Keratinocyte (primary cell): ENCODE measurements around the gene PHOX2B. TPM values are rescaled to one million over a fixed set of nuclear protein-coding genes. Genes with fewer than 3 reads are reported as not detected.

Experiments
- DNase-seq: peaks from one replicate; pipeline ENCODE4 v3.0.0-alpha.2; 2011; ENCODE audit warnings: low read depth, missing footprints, low spot score
- FAIRE-seq: peaks from 2 replicates; lab custom pipeline; 2011; peaks lifted over from hg19 to GRCh38; lab: Jason Lieb, UNC
- H2AFZ ChIP-seq: 2 replicates; pipeline ENCODE4 v1.6.0; 2012; ENCODE audit warnings: low read length, control low read depth, inconsistent platforms; ENCODE audit not compliant: control insufficient read depth
- H3K27ac ChIP-seq: 2 replicates; pipeline ENCODE4 v1.5.1; 2011; ENCODE audit warnings: low read length; ENCODE audit not compliant: control insufficient read depth, insufficient read depth
- H3K27me3 ChIP-seq: 3 replicates; pipeline ENCODE4 v1.6.0; 2011; ENCODE audit warnings: low read length; ENCODE audit not compliant: control insufficient read depth, insufficient read depth; ENCODE audit errors: extremely low read depth
- H3K36me3 ChIP-seq, 2 experiments: 2 replicates in 1 of 2; 3 replicates in 1 of 2; pipeline ENCODE4 v1.5.1; 2011; ENCODE audit warnings: low read length in 2 of 2, mild to moderate bottlenecking in 1 of 2; ENCODE audit not compliant: control insufficient read depth in 2 of 2, insufficient read depth in 2 of 2; ENCODE audit errors: extremely low read depth in 1 of 2
- H3K4me1 ChIP-seq: 3 replicates; pipeline ENCODE4 v1.5.1; 2011; ENCODE audit warnings: low read length; ENCODE audit not compliant: control insufficient read depth, insufficient read depth; ENCODE audit errors: extremely low read depth
- H3K4me2 ChIP-seq: 3 replicates; pipeline ENCODE4 v1.6.0; 2011; ENCODE audit warnings: low read depth, low read length; ENCODE audit not compliant: control insufficient read depth, insufficient read depth; ENCODE audit errors: extremely low read depth
- H3K4me3 ChIP-seq, 3 experiments: fragments of 200-600 bp in 1 of 3; sonication (generic) in 1 of 3; 2 replicates in 2 of 3; 3 replicates in 1 of 3; pipeline ENCODE4 v1.5.1; 2011 to 2016; ENCODE audit warnings: low read length in 3 of 3, mild to moderate bottlenecking in 3 of 3, control low read depth in 2 of 3, inconsistent platforms in 1 of 3, low read depth in 1 of 3, mixed read lengths in 1 of 3, mixed run types in 1 of 3, moderate library complexity in 1 of 3; ENCODE audit not compliant: control insufficient read depth in 2 of 3, insufficient read depth in 2 of 3; ENCODE audit errors: extremely low read depth in 1 of 3
- H3K79me2 ChIP-seq: 2 replicates; pipeline ENCODE4 v1.6.0; 2012; ENCODE audit warnings: low read length; ENCODE audit not compliant: control insufficient read depth, insufficient read depth
- H3K9ac ChIP-seq: 3 replicates; pipeline ENCODE4 v1.6.0; 2011; ENCODE audit warnings: low read length; ENCODE audit not compliant: control insufficient read depth, insufficient read depth; ENCODE audit errors: extremely low read depth
- H3K9me1 ChIP-seq: 3 replicates; pipeline ENCODE4 v1.6.0; 2011; ENCODE audit warnings: low read length; ENCODE audit not compliant: control insufficient read depth, insufficient read depth; ENCODE audit errors: extremely low read depth
- H3K9me3 ChIP-seq: 2 replicates; pipeline ENCODE4 v1.5.1; 2012; ENCODE audit warnings: low read depth, low read length; ENCODE audit not compliant: control insufficient read depth
- H4K20me1 ChIP-seq: 3 replicates; pipeline ENCODE4 v1.6.0; 2011; ENCODE audit warnings: low read length; ENCODE audit not compliant: control insufficient read depth, insufficient read depth; ENCODE audit errors: extremely low read depth
- CTCF ChIP-seq, 3 experiments: IDR thresholded peaks in 1 of 3; conservative IDR thresholded peaks in 1 of 3; optimal IDR thresholded peaks in 1 of 3; 2 replicates in 2 of 3; 3 replicates in 1 of 3; pipeline versions ENCODE3 to v1.5.1; 2011; ENCODE audit warnings: low read length in 3 of 3, mild to moderate bottlenecking in 3 of 3, moderate library complexity in 2 of 3, control low read depth in 1 of 3, inconsistent platforms in 1 of 3; ENCODE audit not compliant: insufficient read depth in 2 of 3; ENCODE audit errors: extremely low read depth in 1 of 3
- EZH2 ChIP-seq: IDR thresholded peaks from one replicate; pipeline ENCODE4 v1.6.1; 2012; ENCODE audit warnings: inconsistent platforms, mild to moderate bottlenecking, low read length, moderate library complexity
- dilution Hi-C: fragments of 300-500 bp; cut with MboI; formaldehyde crosslinking; loops from one replicate; pipeline ENCODE4 v1.7.0; 2020; ENCODE audit warnings: low sequenced_read_pairs; ENCODE audit not compliant: extremely low pct_ligation_motif_present
- polyA plus RNA-seq, 5 experiments: library from polyadenylated mRNA; depleted of rRNA in 3 of 5; stranded (reverse) in 3 of 5; stranded (forward) in 1 of 5; unstranded in 1 of 5; fragments of >200 nt; gene quantifications; 1 replicate in 1 of 5; 2 replicates in 3 of 5; 3 replicates in 1 of 5; pipeline versions ENCODE4 v1.2.1 to v1.2.3, GENCODE V29; 2011 to 2012; ENCODE audit warnings: missing spikeins in 2 of 5, low read depth in 1 of 5, low replicate concordance in 1 of 5

Gene PHOX2B
- polyA plus RNA-seq, 1 donor (not counting 4 experiments of a cell fraction or from before 2014, with no cell fraction given), result not detected

DNA sequence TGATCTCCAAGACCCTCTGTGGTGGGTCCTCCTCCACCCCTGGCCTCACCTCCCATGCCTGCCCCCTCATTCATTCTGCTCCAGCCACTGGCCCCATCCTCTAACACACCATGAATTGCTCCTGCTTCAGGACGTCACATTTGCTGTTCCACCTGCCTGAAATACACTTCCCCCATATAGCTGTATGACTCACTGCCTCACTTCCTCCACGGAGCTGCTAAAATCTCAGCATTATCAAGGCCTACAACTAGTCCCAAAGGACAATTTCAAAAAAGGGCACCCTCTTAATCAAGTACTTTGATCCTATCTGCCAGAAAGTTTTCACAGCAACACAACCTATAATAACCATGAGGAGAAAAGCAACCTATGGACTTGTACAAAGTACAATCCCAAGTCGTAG, 43.6 kb upstream of the PHOX2B start:
- Histone ChIP-seq H3K27me3 (peaks cover 7% of the 10 kb centered on the region), H3K36me3 (no peaks in the 10 kb centered on the region), H3K9me3 (no peaks in the 10 kb centered on the region), H3K9ac (no peak overlapping the region), H3K4me2 (no peak overlapping the region), H4K20me1 (no peaks in the 10 kb centered on the region), H3K9me1 (no peaks in the 10 kb centered on the region), H2AFZ (no peak overlapping the region), H3K79me2 (no peaks in the 10 kb centered on the region), H3K4me3 (no peak overlapping the region), H3K27ac (no peak overlapping the region), H3K4me1 (no peaks in the 10 kb centered on the region)
- DNase-seq, result no peak
- TF ChIP-seq EZH2, result no peak
- no peak for FAIRE-seq
- dilution Hi-C loops, result no loop called here

DNA sequence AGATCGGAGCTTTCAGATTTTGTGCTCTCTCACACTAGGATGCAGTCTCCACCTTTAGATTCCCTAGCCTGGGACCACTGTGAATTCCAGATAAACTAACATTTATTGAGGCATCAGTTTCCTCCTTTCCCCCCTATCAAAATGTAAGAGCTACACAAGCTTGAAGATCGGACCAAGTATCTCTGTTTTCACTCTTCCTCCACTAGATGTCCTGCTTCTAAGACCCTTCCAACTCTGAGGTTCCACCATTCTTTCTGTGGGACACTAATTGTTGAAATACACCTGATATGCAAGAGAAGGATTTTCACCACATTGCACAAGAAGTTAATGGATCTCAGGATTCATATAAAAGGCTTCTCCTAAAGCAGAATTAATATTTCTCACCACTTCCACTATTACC, 43.0 kb upstream of the PHOX2B start:
- DNase-seq, result no peak
- Histone ChIP-seq H3K79me2 (no peaks in the 10 kb centered on the region), H3K36me3 (no peaks in the 10 kb centered on the region), H3K27me3 (peaks cover 5% of the 10 kb centered on the region), H3K4me2 (no peak overlapping the region), H3K9me3 (no peaks in the 10 kb centered on the region), H3K27ac (no peak overlapping the region), H4K20me1 (no peaks in the 10 kb centered on the region), H3K4me1 (no peaks in the 10 kb centered on the region), H3K9me1 (no peaks in the 10 kb centered on the region), H3K4me3 (no peak overlapping the region), H3K9ac (no peak overlapping the region), H2AFZ (no peak overlapping the region)
- dilution Hi-C loops, result no loop called here
- no peak for TF ChIP-seq CTCF (optimal IDR thresholded peaks at IDR 0.05 in 1 of 3, IDR thresholded peaks at IDR 0.05 in 1 of 3, conservative IDR thresholded peaks at IDR 0.05 in 1 of 3; ENCODE audit: extremely low read depth in 1 of 3, insufficient read depth in 2 of 3, low read length in 3 of 3)
- no peak for TF ChIP-seq EZH2
- no peak for FAIRE-seq

DNA sequence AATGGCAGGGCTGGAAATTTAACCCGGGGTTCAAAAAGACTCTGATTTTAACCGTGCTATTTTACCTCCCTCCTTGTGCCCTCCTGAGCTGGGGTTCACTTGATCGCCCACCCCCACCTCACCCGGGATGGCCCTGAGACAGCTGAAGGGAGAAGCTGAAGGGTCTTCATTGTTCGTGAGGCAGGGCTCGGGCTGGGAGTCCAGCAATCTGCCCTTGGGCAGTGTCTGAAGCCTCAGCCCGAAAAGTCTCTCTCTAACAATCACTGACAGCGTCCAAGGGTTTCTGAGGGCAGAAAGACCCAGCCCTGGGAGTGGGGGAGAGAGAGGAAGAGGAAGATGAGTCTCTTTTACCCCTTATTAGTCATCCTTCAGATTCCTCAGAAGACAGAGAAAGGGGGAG, 39.4 kb upstream of the PHOX2B start:
- Histone ChIP-seq H3K27me3 (peaks cover 4% of the 10 kb centered on the region), H3K9me1 (no peaks in the 10 kb centered on the region), H3K4me3 (no peak overlapping the region), H2AFZ (no peak overlapping the region), H4K20me1 (no peaks in the 10 kb centered on the region), H3K36me3 (no peaks in the 10 kb centered on the region), H3K4me2 (no peak overlapping the region), H3K9me3 (no peaks in the 10 kb centered on the region), H3K79me2 (no peaks in the 10 kb centered on the region), H3K27ac (no peak overlapping the region), H3K9ac (no peak overlapping the region), H3K4me1 (no peaks in the 10 kb centered on the region)
- no peak for DNase-seq
- FAIRE-seq, result no peak
- TF ChIP-seq EZH2 (no peak), CTCF (optimal IDR thresholded peaks at IDR 0.05 in 1 of 3, IDR thresholded peaks at IDR 0.05 in 1 of 3, conservative IDR thresholded peaks at IDR 0.05 in 1 of 3; ENCODE audit: extremely low read depth in 1 of 3, insufficient read depth in 2 of 3, low read length in 3 of 3) (no peak)
- dilution Hi-C loops, result no loop called here
